Inflammatory macrophage (primary cell): ENCODE data around the gene CCDC85A.

Experiments used
- DNase-seq, 2 donors: peaks; one replicate each; pipeline ENCODE4 v3.0.0-alpha.2; 2020 to 2022

The CCDC85A gene

GRCh38 chr2:56376699-56377665 lies 193.2 kb downstream of the CCDC85A start:
- no peak for DNase-seq

- no peak for DNase-seq
Observed at GRCh38 chr2:56379066-56379465, 195.3 kb downstream of the CCDC85A start.

GRCh38 chr2:56380861-56381260 lies 197.1 kb downstream of the CCDC85A start:
- no peak for DNase-seq

- no peak for DNase-seq
Observed at GRCh38 chr2:56382466-56382865, 198.7 kb downstream of the CCDC85A start.

- DNase-seq = no peak
Observed at GRCh38 chr2:56386657-56387056, 202.9 kb downstream of the CCDC85A start.

- DNase-seq = no peak
Observed at GRCh38 chr2:56390644-56391043, 206.9 kb downstream of the CCDC85A start.

GRCh38 chr2:56410140-56410539 lies 226.3 kb downstream of the CCDC85A start:
- no peak for DNase-seq

GRCh38 chr2:56416500-56417176 lies 232.8 kb downstream of the CCDC85A start:
- no peak for DNase-seq
